ENCODE results near the gene PRG2.
A peak's percentile ranks its signal among the peaks of the same experiment; 100 is the strongest.
"Not testable (repeated sequence)": the region's sequence is repeated elsewhere in the genome, so short reads cannot be mapped to it uniquely, and the experiment has no call there.

Gene PRG2

DNA sequence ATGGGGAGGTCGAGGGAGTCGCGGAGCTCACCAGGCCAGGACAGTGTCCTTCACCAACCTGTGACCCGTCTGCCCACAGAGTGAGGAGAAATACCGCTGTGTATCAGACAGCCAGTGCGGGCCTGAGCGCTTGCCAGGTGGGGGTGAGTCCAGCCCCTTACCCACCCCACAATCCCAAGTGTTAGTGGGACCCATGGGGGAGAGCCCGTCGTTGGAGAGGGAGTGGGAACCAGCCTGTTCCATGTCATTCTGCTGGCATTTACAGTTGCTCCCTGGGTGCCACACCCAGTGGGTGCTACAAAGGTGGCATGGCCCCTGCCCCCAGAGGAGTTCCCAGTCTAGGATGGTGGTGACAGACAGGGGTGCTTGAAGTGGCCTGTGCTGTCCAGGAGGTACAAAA lies 43.1 kb downstream of the PRG2 start:
- no peak for DNase-seq (ENCODE audit: low read depth)

DNA sequence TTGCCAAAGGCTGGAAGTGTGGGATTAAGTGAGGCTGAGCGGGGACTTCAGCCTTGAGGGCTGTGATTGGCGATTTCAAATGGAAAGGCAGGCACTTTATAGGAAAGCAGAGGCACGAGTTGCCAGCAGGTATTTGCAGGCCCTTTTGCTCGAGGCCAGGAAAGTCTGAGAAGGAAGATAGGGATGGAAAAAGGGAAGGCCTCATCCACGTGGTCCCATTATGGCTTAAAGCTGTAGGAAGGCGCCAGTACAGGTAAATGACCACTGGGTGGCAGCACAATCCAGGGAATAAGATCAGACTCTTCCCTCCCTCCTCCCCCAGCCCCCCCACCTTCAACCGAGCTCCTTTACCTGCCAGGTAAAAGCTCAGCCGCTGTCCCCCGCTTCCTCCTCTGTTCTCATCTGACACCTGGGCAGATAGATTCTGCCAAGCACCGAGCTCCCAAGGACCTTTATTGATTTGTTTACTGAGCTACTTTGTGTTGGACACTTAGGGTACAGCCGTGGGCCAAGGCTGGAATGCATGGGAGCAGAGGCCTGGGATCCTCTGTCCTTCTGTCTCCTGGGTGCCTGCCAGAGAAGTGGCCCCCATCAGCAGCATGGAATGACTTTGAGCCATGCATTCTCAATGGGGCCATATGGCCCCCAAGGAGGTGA lies 44.8 kb downstream of the PRG2 start:
- DNase-seq (ENCODE audit: low read depth) = peak; percentile 49

DNA sequence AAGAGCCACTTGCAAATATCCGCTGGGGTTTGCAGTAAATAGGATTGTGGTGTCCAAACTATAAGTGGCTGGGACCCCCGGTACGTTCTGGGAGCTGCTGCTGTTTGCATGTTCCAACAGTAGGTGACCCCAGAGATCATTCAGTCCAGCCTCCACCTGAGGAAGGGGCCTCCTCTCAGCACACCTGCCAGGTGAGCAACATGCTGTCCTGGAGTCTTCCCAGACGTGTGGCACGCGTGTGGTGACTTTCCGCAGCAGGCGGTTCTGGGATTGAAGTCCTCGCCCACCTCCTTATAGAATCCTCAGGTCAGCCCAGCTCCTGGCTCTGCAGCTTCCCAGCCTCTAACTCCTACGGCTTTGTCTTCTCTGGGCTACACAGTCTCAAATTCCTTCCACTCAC lies 45.6 kb downstream of the PRG2 start:
- no peak for DNase-seq (ENCODE audit: low read depth)

DNA sequence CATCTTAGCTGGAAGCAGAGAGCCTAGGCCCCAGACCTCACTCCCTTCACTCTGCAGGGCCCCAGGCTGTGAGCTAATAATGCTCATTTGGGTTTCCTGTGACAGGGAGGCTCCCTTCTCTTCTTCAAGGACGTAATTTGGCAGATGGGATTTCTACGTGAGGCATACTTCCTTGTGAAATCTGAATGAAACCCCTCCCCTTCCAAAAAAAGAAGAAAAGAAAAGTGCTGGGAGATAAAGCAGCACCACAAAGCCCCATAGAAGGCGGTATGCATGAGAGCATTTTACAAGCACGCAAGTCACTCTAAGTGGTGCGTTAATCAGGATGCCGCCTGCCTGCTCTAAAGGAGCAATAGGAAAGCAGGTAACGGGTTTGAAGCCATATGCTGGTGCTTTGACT lies 46.6 kb downstream of the PRG2 start:
- DNase-seq (ENCODE audit: low read depth) = no peak

DNA sequence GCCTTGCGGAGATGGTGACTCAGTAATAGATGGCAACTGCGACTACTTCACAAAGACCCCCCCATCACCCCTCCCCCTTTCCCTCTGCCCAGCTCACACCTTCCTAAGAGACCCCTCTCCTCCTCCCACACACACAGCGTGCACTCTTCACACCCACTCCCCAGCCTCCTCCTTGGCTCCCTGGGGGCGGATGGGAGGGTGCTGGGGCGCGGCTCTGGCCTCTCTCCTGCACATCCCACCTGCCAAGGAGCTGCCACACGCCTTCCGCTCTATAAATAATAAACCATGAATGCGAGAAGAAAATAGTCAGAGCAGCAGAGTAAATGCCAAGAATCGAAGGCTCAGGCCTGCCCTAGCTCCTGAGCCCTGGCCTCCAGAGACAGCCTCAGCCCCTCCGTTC lies 47.7 kb downstream of the PRG2 start:
- DNase-seq (ENCODE audit: low read depth) = no peak

DNA sequence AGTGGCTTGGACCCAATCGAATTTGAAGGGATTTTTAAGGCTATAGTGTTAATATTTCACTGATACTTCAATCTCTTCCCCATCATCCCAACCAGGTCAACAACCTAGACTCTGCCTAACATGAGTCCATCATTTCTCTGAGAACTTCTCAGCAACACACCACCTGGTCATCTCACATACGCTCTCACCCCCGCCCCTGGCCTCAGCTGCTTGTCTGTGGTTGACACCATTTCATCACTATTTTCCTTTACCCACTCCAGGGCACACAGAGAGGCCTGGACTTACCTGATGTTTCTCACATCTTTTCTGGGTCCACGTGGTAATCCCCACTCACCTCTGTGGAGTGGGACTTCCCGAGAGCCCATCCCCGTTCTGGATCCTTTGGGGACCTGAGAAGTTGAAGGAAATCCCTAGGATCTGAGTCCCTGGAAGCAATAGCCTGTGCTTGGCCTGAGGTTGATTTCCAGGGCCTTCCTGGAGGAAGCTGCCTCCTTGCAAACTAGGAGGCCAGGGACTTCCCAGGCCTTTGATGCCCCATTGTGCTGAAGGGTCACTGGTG lies 49.1 kb downstream of the PRG2 start:
- no peak for DNase-seq (ENCODE audit: low read depth)

DNA sequence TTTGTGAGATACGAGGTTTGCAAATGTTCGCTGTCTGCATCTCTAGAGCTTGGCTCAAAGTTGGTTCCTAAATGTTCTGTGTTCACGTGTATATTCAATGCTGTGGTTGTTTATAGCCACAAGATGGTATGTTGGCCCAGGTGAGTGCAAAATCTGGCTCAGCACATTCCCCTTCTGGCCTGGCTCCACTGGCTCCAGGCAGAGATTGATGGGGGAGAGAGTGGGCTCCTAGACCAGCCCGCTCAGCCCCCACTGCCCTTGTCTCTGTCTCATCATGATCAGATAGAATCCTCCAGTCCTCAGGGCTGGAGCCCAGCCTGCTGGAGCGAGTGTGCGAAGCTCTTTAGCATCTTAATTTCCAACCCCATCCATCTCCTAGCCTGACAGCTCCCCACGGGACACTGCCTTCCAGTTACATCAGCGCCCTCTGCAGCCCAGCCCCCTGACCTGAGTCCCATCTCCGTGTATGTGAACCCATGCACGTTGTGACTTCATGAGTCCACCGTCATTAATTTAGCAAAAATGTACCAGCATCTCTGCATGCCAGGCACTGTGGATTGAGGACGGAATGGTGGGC lies 50.3 kb downstream of the PRG2 start:
- no peak for DNase-seq (ENCODE audit: low read depth)

DNA sequence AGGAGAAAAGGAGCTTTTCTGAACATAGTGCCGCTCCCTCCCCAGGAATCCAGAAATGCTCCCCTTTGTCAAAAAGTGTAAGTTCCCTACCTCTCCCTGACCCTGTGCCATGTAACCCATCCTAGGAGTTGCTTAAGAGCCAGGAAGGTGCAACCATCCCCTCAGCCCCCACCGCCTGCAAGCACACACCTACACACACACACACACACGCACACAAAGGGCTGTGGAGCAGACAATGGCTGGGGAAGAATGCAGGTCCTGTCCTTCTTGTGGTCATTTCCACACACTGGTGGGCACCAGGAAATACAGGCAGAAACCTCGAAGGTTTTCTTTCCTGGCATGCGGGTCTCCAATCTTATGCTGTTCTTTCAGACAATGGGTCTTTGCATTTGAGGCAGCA lies 51.1 kb downstream of the PRG2 start:
- no peak for DNase-seq (ENCODE audit: low read depth)

DNA sequence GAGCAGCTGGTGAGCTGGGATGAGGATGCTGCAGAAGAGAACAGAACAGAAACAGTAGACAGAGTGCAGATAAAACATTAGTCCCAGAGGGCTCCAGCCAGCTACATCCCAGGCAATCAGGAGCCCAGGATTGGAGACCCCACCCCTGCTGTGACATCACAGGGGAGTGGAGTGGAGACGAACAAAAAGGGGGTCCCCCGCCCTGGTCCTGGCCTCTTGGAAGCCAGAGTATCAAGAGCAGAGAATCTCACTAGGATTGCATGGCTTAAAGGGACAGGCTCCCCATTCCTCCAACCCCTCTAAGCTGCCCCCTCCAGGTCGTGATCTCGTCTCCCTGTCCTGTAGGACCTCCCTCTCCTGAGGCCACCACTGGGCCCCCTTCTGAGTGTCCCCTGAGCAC lies 52.3 kb downstream of the PRG2 start, which contains the start of gene P2RX3:
Gene P2RX3 (plus strand): TSS at position 211 of the 400 bp plus-strand sequence. CDS start 199 bp downstream, outside the sequence.
- DNase-seq (ENCODE audit: low read depth) = no peak

DNA sequence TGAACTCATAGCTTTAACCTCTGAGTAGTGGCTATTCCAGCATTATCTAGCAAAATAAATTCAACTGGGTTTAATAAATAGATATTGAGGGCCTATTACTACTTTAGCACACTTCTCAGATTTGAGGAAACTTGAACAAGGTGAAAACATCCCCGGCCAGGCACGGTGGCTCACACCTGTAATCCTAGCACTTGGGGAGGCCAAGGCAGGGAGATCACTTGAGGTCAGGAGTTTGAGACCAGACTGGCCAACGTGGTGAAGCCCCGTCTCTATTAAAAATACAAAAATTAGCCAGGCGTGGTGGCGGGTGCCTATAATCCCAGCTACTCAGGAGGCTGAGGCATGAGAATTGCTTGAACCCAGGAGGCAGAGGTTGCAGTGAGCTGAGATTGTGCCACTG lies 53.6 kb downstream of the PRG2 start:
- not testable (repeated sequence) for DNase-seq (ENCODE audit: low read depth)
